HepG2 (cell line): Measurements from ENCODE around the gene LTC4S. TPM values are rescaled to one million over a fixed set of nuclear protein-coding genes. Genes with fewer than 3 reads are reported as not detected.
A peak's percentile ranks its signal among the peaks of the same experiment; 100 is the strongest.

Source experiments
- ATAC-seq: fragments of 200-7000 bp; cut with Tn5 transposase; 3 replicates; pipeline ENCODE4 v1.9.1; 2020; ENCODE audit warnings: mild to moderate bottlenecking, moderate library complexity
- BruUV-seq: library from RNA; stranded (reverse); fragments of 400-500 nt; replicated peaks from 2 replicates; lab custom pipeline; 2021; lab: Mats Ljungman, UMichigan
- CTCF ChIA-PET: fragments of 300-600 bp; formaldehyde crosslinking; extraction: SDS; loops from one replicate; lab custom pipeline; 2021; ENCODE audit warnings: low total read pairs, inconsistent platforms, low intra/inter-chr PET ratio; lab: Yijun Ruan, JAX
- POLR2A ChIA-PET: fragments of 350-600 bp; sonication (Branson Sonifier 250); formaldehyde crosslinking; loops from one replicate; lab custom pipeline; 2020; ENCODE audit warnings: antibody characterized with exemption, inconsistent platforms; lab: Yijun Ruan, JAX
- DNase-seq: peaks from one replicate; pipeline ENCODE4 v3.0.0-alpha.2; 2015; ENCODE audit warnings: low spot score
- FAIRE-seq: peaks from 3 replicates; lab custom pipeline; 2011; peaks lifted over from hg19 to GRCh38; lab: Jason Lieb, UNC
- H2AFZ ChIP-seq: one replicate; pipeline ENCODE4 v1.6.1; 2011; ENCODE audit warnings: low read length, inconsistent platforms
- H3K27ac ChIP-seq: fragments of 300-600 bp; 3 replicates; pipeline ENCODE4 v1.8.0; 2011; ENCODE audit warnings: mixed run types, mild to moderate bottlenecking, mixed read lengths, low read length, inconsistent platforms; ENCODE audit not compliant: insufficient read depth; ENCODE audit errors: extremely low read length
- H3K27me3 ChIP-seq, 2 experiments: fragments of 200-600 bp in 1 of 2; 2 replicates in 1 of 2; 3 replicates in 1 of 2; pipeline versions ENCODE4 v1.6.0 to v1.8.0; 2011; ENCODE audit warnings: low read length in 2 of 2, mild to moderate bottlenecking in 2 of 2, moderate library complexity in 2 of 2, inconsistent platforms in 1 of 2; ENCODE audit not compliant: insufficient read depth in 2 of 2, control insufficient read depth in 1 of 2
- H3K36me3 ChIP-seq, 2 experiments: fragments of 200-600 bp in 1 of 2; replicated peaks in 1 of 2; 2 replicates in 1 of 2; 3 replicates in 1 of 2; pipeline versions ENCODE4 v1.5.1 to v1.8.0; 2011; ENCODE audit warnings: low read length in 2 of 2, inconsistent platforms in 1 of 2; ENCODE audit not compliant: insufficient read depth in 2 of 2, control insufficient read depth in 1 of 2
- H3K4me1 ChIP-seq: 2 replicates; pipeline ENCODE4 v1.5.1; 2012; ENCODE audit warnings: low read length, inconsistent platforms; ENCODE audit not compliant: insufficient read depth
- H3K4me2 ChIP-seq: 2 replicates; pipeline ENCODE4 v1.6.0; 2011; ENCODE audit warnings: low read depth, low read length, inconsistent platforms
- H3K4me3 ChIP-seq, 3 experiments: fragments of 200-600 bp in 1 of 3; sonication (generic), shearing (Covaris generic) in 1 of 3; replicated peaks in 1 of 3; 2 replicates each; pipeline ENCODE4 v1.5.1; 2011 to 2016; ENCODE audit warnings: low read length in 3 of 3, inconsistent platforms in 2 of 3, low read depth in 2 of 3, mild to moderate bottlenecking in 2 of 3, control low read depth in 1 of 3, mixed read lengths in 1 of 3; ENCODE audit not compliant: insufficient read depth in 1 of 3
- H3K79me2 ChIP-seq: one replicate; pipeline ENCODE4 v1.6.1; 2011; ENCODE audit warnings: low read length, inconsistent platforms; ENCODE audit not compliant: insufficient read depth
- H3K9ac ChIP-seq: 2 replicates; pipeline ENCODE4 v1.6.0; 2011; ENCODE audit warnings: mild to moderate bottlenecking, low read depth, low read length, inconsistent platforms; ENCODE audit not compliant: insufficient read depth
- H3K9me3 ChIP-seq: 2 replicates; pipeline ENCODE4 v1.5.1; 2012; ENCODE audit warnings: mild to moderate bottlenecking, low read length
- H4K20me1 ChIP-seq: 2 replicates; pipeline ENCODE4 v1.6.0; 2011; ENCODE audit warnings: inconsistent platforms, mild to moderate bottlenecking, low read length, moderate library complexity; ENCODE audit not compliant: insufficient read depth
- AGO2 ChIP-seq: fragments of 200-400 bp; formaldehyde crosslinking; optimal IDR thresholded peaks from 2 replicates; pipeline ENCODE3; 2017; ENCODE audit warnings: mild to moderate bottlenecking, low read depth, low read length, moderate library complexity
- CTCF ChIP-seq: sonication (generic); formaldehyde crosslinking; IDR thresholded peaks from 2 replicates; pipeline ENCODE4 v1.5.0; 2020; ENCODE audit warnings: mild to moderate bottlenecking, missing genetic modification reagents, moderate library complexity
- DDIT3 ChIP-seq: sonication (generic); formaldehyde crosslinking; IDR thresholded peaks from 2 replicates; pipeline ENCODE4 v1.4.0; 2020; ENCODE audit warnings: mild to moderate bottlenecking, missing genetic modification reagents
- FOSL2 ChIP-seq: sonication (generic); formaldehyde crosslinking; IDR thresholded peaks from 2 replicates; pipeline ENCODE4 v1.4.0; 2020; ENCODE audit warnings: missing genetic modification reagents
- FOXM1 ChIP-seq: sonication (generic); formaldehyde crosslinking; IDR thresholded peaks from 2 replicates; pipeline ENCODE4 v1.5.0; 2020; ENCODE audit warnings: missing genetic modification reagents
- FOXO1 ChIP-seq: sonication (generic); formaldehyde crosslinking; IDR thresholded peaks from 2 replicates; pipeline ENCODE4 v1.4.0; 2020; ENCODE audit warnings: missing genetic modification reagents
- HNRNPUL1 ChIP-seq: fragments of 200-400 bp; formaldehyde crosslinking; IDR thresholded peaks from 2 replicates; pipeline ENCODE4 v1.6.1; 2017; ENCODE audit warnings: low read depth, mild to moderate bottlenecking, low read length, moderate library complexity
- IRF2 ChIP-seq: IDR thresholded peaks from 2 replicates; pipeline ENCODE4 v1.6.1; 2018; ENCODE audit warnings: missing genetic modification reagents, missing compliant biosample characterization
- IRX3 ChIP-seq: sonication (generic); formaldehyde crosslinking; IDR thresholded peaks from 2 replicates; pipeline ENCODE4 v1.8.1; 2023; ENCODE audit warnings: mild to moderate bottlenecking, low read depth, missing genetic modification reagents, borderline replicate concordance
- MXI1 ChIP-seq: IDR thresholded peaks from 3 replicates; pipeline ENCODE4 v1.6.1; 2012; ENCODE audit warnings: low read depth, low read length, inconsistent platforms, borderline replicate concordance
- PAX8 ChIP-seq: sonication (generic); formaldehyde crosslinking; IDR thresholded peaks from 2 replicates; pipeline ENCODE4 v1.8.0; 2022; ENCODE audit warnings: mild to moderate bottlenecking, missing genetic modification reagents, borderline replicate concordance
- POLR2AphosphoS2 ChIP-seq: IDR thresholded peaks from 2 replicates; pipeline ENCODE4 v1.6.1; 2011; ENCODE audit warnings: low read depth, low read length, improper control_type of control experiment
- POLR2G ChIP-seq: fragments of 200-400 bp; formaldehyde crosslinking; IDR thresholded peaks from 2 replicates; pipeline ENCODE4 v1.6.1; 2018; ENCODE audit warnings: mild to moderate bottlenecking, low read depth, low read length, moderate library complexity
- RBFOX2 ChIP-seq: fragments of 200-400 bp; formaldehyde crosslinking; IDR thresholded peaks from 2 replicates; pipeline ENCODE4 v1.6.1; 2017; ENCODE audit warnings: low read depth, mild to moderate bottlenecking, low read length
- TRIM22 ChIP-seq: fragments of 450-650 bp; IDR thresholded peaks from 2 replicates; pipeline ENCODE4 v1.6.1; 2017
- ZBTB33 ChIP-seq: sonication (generic); formaldehyde crosslinking; IDR thresholded peaks from 2 replicates; pipeline ENCODE4 v1.4.0; 2020; ENCODE audit warnings: missing genetic modification reagents
- ZBTB38 ChIP-seq: sonication (generic); formaldehyde crosslinking; IDR thresholded peaks from 2 replicates; pipeline ENCODE4 v1.5.1; 2020; ENCODE audit warnings: mild to moderate bottlenecking, missing genetic modification reagents
- ZNF749 ChIP-seq: sonication (generic); formaldehyde crosslinking; IDR thresholded peaks from 2 replicates; pipeline ENCODE4 v1.8.0; 2022; ENCODE audit warnings: mild to moderate bottlenecking, missing genetic modification reagents, moderate library complexity, borderline replicate concordance
- WGBS: methylation state at CpG from one replicate; pipeline ENCODE4 v1.1.6; 2017; ENCODE audit warnings: low lambda C conversion rate; 5-methylcytosine and 5-hydroxymethylcytosine counted together
- in situ Hi-C: cut with HindIII; loops from 2 replicates; pipeline ENCODE4 v1.10.0; 2017; ENCODE audit warnings: low pct_unique_long_range_greater_than_20kb; ENCODE audit not compliant: extremely low pct_ligation_motif_present
- intact Hi-C: fragments of 100-400 bp; cut with micrococcal nuclease; formaldehyde crosslinking; loops from one replicate; pipeline ENCODE4 v1.10.0; 2022; ENCODE audit not compliant: unreplicated experiment
- polyA plus RNA-seq, 8 experiments: library from polyadenylated mRNA; depleted of rRNA in 3 of 8; stranded (reverse) in 7 of 8; unstranded in 1 of 8; fragments of >200 nt; fragmentation: Illumina TruSeq in 4 of 8; extraction: Trizol in 4 of 8; gene quantifications; 2 replicates each; pipeline versions ENCODE4 v1.2.1 to v1.2.3, GENCODE V29; 2011 to 2016; ENCODE audit warnings: low read depth in 4 of 8, missing spikeins in 1 of 8, mixed read lengths in 1 of 8; ENCODE audit not compliant: insufficient read depth in 1 of 8
- total RNA-seq, 5 experiments: library from RNA; depleted of rRNA; stranded (reverse); fragments of >200 nt; fragmentation: Illumina TruSeq; extraction: Trizol; gene quantifications; 2 replicates each; pipeline ENCODE4 v1.2.3, GENCODE V29; 2016; ENCODE audit warnings: low read depth in 1 of 5

The LTC4S gene
- total and polyA plus RNA-seq, 2 of the 13 experiments (the other 11 are each of a cell fraction or from before 2014, with no cell fraction given), result 0.35 TPM; not detected in 1

- POLR2A ChIA-PET, result interaction anchor here (0.9 to 4.3 kb wide), 8 partner anchors 10 to 34 kb away, joined by 3 to 19 read pairs (median 6); partner anchors contain the start of gene SQSTM1
- no peak for DNase-seq
- Histone ChIP-seq H3K9ac (no peak overlapping the region), H4K20me1 (peaks cover 20% of the 10 kb centered on the region; the same call in 1 of the 2 replicates), H3K36me3 (peaks cover 27 to 53% of the 10 kb centered on the region in 2 experiments), H3K79me2 (no peaks in the 10 kb centered on the region), H3K4me2 (no peak overlapping the region), H2AFZ (no peak overlapping the region), H3K27me3 (no peaks in the 10 kb centered on the region), H3K4me3 (no peak overlapping the region), H3K9me3 (no peaks in the 10 kb centered on the region), H3K4me1 (peaks cover 14% of the 10 kb centered on the region), H3K27ac (no peak overlapping the region)
- WGBS, result 96% methylated on average over 13 of the region's 19 CpGs
- in situ Hi-C loops (no loop called here), intact Hi-C loops (no loop called here)
- CTCF ChIA-PET, result interaction anchor here (1.9 kb wide), 1 partner anchor 34 kb away, joined by 5 read pairs; no protein-coding TSS in a partner anchor
- ATAC-seq, result peak; percentile 8
- TSS peak; percentile 25 for BruUV-seq
- no peak for FAIRE-seq
- TF ChIP-seq RBFOX2 (peak; percentile 60), POLR2AphosphoS2 (peak; percentile 32; the same call in 1 of the 2 replicates), ZBTB38 (CRISPR knock-in tag) (peak; percentile 89), IRF2 (CRISPR knock-in tag) (peak; percentile 93), FOSL2 (CRISPR knock-in tag) (peak; percentile 40), CTCF (CRISPR knock-in tag) (peak; percentile 35; the same call in 1 of the 2 replicates), PAX8 (CRISPR knock-in tag) (no peak), MXI1 (0 out of 3 replicates have a peak, but pooled peaks have one; percentile 25), FOXO1 (CRISPR knock-in tag) (no peak), TRIM22 (no peak), POLR2G (peak; percentile 65), ZBTB33 (CRISPR knock-in tag) (0 out of 2 replicates have a peak, but pooled peaks have one; percentile 14), AGO2 (peak; percentile 87), FOXM1 (CRISPR knock-in tag) (no peak), DDIT3 (no peak), HNRNPUL1 (no peak), ZNF749 (no peak), IRX3 (CRISPR knock-in tag) (no peak)
Observed at GRCh38 chr5:179836225-179837019, 42.6 kb downstream of the LTC4S start.
